ENCODE measurements around the gene MRPL22.
"Not testable (repeated sequence)": the region's sequence is repeated elsewhere in the genome, so short reads cannot be mapped to it uniquely, and the experiment has no call there.

MRPL22 gene

GRCh38 chr5:154997746-154998145 lies 56.9 kb downstream of the MRPL22 start:
- H3K79me1 ChIP-seq (replicated peaks; ENCODE audit: low read length, poor library complexity, severe bottlenecking), result no peaks in the 10 kb centered on the region
- 42% methylated on average over 3 of the region's 5 CpGs for WGBS

GRCh38 chr5:154999865-155000264 lies 59.0 kb downstream of the MRPL22 start:
- Histone ChIP-seq H2AK5ac (ENCODE audit: low read length, severe bottlenecking) (no peak overlapping the region), H3K4ac (ENCODE audit: low read depth in 1 of 2, low read length in 2 of 2) (no peak overlapping the region), H2BK120ac (ENCODE audit: low read depth, low read length) (no peak overlapping the region), H3K36me3 (ENCODE audit: control insufficient read depth in 1 of 2, insufficient read depth in 2 of 2, low read depth in 1 of 2, low read length in 2 of 2) (no peaks in the 10 kb centered on the region), H3K9ac (ENCODE audit: low read length) (no peak overlapping the region), H3K4me1 (ENCODE audit: control insufficient read depth, insufficient read depth, low read depth, low read length) (no peaks in the 10 kb centered on the region), H3K9me3 (ENCODE audit: control insufficient read depth, low read length) (no peaks in the 10 kb centered on the region), H2AFZ (ENCODE audit: low read depth, low read length) (no peak overlapping the region), H4K91ac (ENCODE audit: low read length) (no peak overlapping the region), H3K14ac (ENCODE audit: low read length in 2 of 2) (no peak overlapping the region), H3K4me2 (ENCODE audit: low read length, poor library complexity, severe bottlenecking) (no peak overlapping the region), H3K23ac (ENCODE audit: low read length in 2 of 2) (no peak overlapping the region), H3K27ac (ENCODE audit: low read length, poor library complexity, severe bottlenecking) (no peak overlapping the region), H3K18ac (ENCODE audit: low read depth in 1 of 2, low read length in 2 of 2) (no peak overlapping the region), H4K8ac (ENCODE audit: low read length) (no peak overlapping the region), H2BK5ac (ENCODE audit: low read depth, low read length, poor library complexity, severe bottlenecking) (no peak overlapping the region), H3K4me3 (ENCODE audit: insufficient read depth in 1 of 2, low read depth in 1 of 2, low read length in 2 of 2) (no peak overlapping the region), H3K79me1 (replicated peaks; ENCODE audit: low read length, poor library complexity, severe bottlenecking) (no peaks in the 10 kb centered on the region), H2BK15ac (ENCODE audit: low read depth, poor library complexity, severe bottlenecking) (no peak overlapping the region), H3K27me3 (ENCODE audit: control insufficient read depth in 1 of 2, insufficient read depth in 1 of 2, low read length in 2 of 2) (peaks cover 0 to 4% of the 10 kb centered on the region in 2 experiments), H2BK12ac (ENCODE audit: low read length in 2 of 2) (no peak overlapping the region)
- no peak for DNase-seq
- 92% methylated on average over 5 of the region's 5 CpGs for WGBS

More at GRCh38 chr5:154997746-154998145, 56.9 kb downstream of the MRPL22 start:
- Histone ChIP-seq H3K9me3 (ENCODE audit: control insufficient read depth, low read length) (no peaks in the 10 kb centered on the region), H3K27ac (ENCODE audit: low read length, poor library complexity, severe bottlenecking) (no peak overlapping the region), H2AFZ (ENCODE audit: low read depth, low read length) (no peak overlapping the region), H3K4me3 (ENCODE audit: insufficient read depth in 1 of 2, low read depth in 1 of 2, low read length in 2 of 2) (no peak overlapping the region), H2BK120ac (ENCODE audit: low read depth, low read length) (no peak overlapping the region), H2BK5ac (ENCODE audit: low read depth, low read length, poor library complexity, severe bottlenecking) (no peak overlapping the region), H3K14ac (ENCODE audit: low read length in 2 of 2) (no peak overlapping the region), H3K9ac (ENCODE audit: low read length) (no peak overlapping the region), H3K23ac (ENCODE audit: low read length in 2 of 2) (no peak overlapping the region), H3K4me2 (ENCODE audit: low read length, poor library complexity, severe bottlenecking) (no peak overlapping the region), H4K8ac (ENCODE audit: low read length) (no peak overlapping the region), H2BK12ac (ENCODE audit: low read length in 2 of 2) (no peak overlapping the region), H3K4ac (ENCODE audit: low read depth in 1 of 2, low read length in 2 of 2) (no peak overlapping the region), H2BK15ac (ENCODE audit: low read depth, poor library complexity, severe bottlenecking) (no peak overlapping the region), H2AK5ac (ENCODE audit: low read length, severe bottlenecking) (no peak overlapping the region), H3K27me3 (ENCODE audit: control insufficient read depth in 1 of 2, insufficient read depth in 1 of 2, low read length in 2 of 2) (no peaks in the 10 kb centered on the region), H4K91ac (ENCODE audit: low read length) (no peak overlapping the region), H3K4me1 (ENCODE audit: control insufficient read depth, insufficient read depth, low read depth, low read length) (no peaks in the 10 kb centered on the region), H3K18ac (ENCODE audit: low read depth in 1 of 2, low read length in 2 of 2) (no peak overlapping the region), H3K36me3 (ENCODE audit: control insufficient read depth in 1 of 2, insufficient read depth in 2 of 2, low read depth in 1 of 2, low read length in 2 of 2) (no peaks in the 10 kb centered on the region)
- no peak for DNase-seq

GRCh38 chr5:155001523-155001922 lies 60.6 kb downstream of the MRPL22 start:
- 98% methylated on average over 4 of the region's 4 CpGs for WGBS
- no peak overlapping the region for H3K23ac ChIP-seq (ENCODE audit: low read length in 2 of 2)

GRCh38 chr5:155002722-155003121 lies 61.8 kb downstream of the MRPL22 start:
- not testable (repeated sequence) for H3K4me1 ChIP-seq (ENCODE audit: control insufficient read depth, insufficient read depth, low read depth, low read length); H2BK120ac ChIP-seq (ENCODE audit: low read depth, low read length); H3K23ac ChIP-seq (ENCODE audit: low read length in 2 of 2); H4K91ac ChIP-seq (ENCODE audit: low read length); H3K36me3 ChIP-seq (ENCODE audit: control insufficient read depth in 1 of 2, insufficient read depth in 2 of 2, low read depth in 1 of 2, low read length in 2 of 2); H3K18ac ChIP-seq (ENCODE audit: low read depth in 1 of 2, low read length in 2 of 2); H4K8ac ChIP-seq (ENCODE audit: low read length); H3K9ac ChIP-seq (ENCODE audit: low read length); H3K4me2 ChIP-seq (ENCODE audit: low read length, poor library complexity, severe bottlenecking); H3K4me3 ChIP-seq (ENCODE audit: insufficient read depth in 1 of 2, low read depth in 1 of 2, low read length in 2 of 2); H2BK5ac ChIP-seq (ENCODE audit: low read depth, low read length, poor library complexity, severe bottlenecking); H2AFZ ChIP-seq (ENCODE audit: low read depth, low read length); H3K4ac ChIP-seq (ENCODE audit: low read depth in 1 of 2, low read length in 2 of 2); H3K9me3 ChIP-seq (ENCODE audit: control insufficient read depth, low read length); H2BK12ac ChIP-seq (ENCODE audit: low read length in 2 of 2); H3K14ac ChIP-seq (ENCODE audit: low read length in 2 of 2); H3K79me1 ChIP-seq (replicated peaks; ENCODE audit: low read length, poor library complexity, severe bottlenecking); H2AK5ac ChIP-seq (ENCODE audit: low read length, severe bottlenecking); H3K27ac ChIP-seq (ENCODE audit: low read length, poor library complexity, severe bottlenecking); H2BK15ac ChIP-seq (ENCODE audit: low read depth, poor library complexity, severe bottlenecking); DNase-seq
- 79% methylated on average over 2 of the region's 4 CpGs for WGBS
- H3K27me3 ChIP-seq (ENCODE audit: control insufficient read depth in 1 of 2, insufficient read depth in 1 of 2, low read length in 2 of 2), result peaks cover 0 to 14% of the 10 kb centered on the region in 2 experiments

More at GRCh38 chr5:155001523-155001922, 60.6 kb downstream of the MRPL22 start:
- Histone ChIP-seq H3K36me3 (ENCODE audit: control insufficient read depth in 1 of 2, insufficient read depth in 2 of 2, low read depth in 1 of 2, low read length in 2 of 2) (no peaks in the 10 kb centered on the region), H3K27ac (ENCODE audit: low read length, poor library complexity, severe bottlenecking) (no peak overlapping the region), H3K18ac (ENCODE audit: low read depth in 1 of 2, low read length in 2 of 2) (no peak overlapping the region), H3K4me1 (ENCODE audit: control insufficient read depth, insufficient read depth, low read depth, low read length) (no peaks in the 10 kb centered on the region), H3K4me3 (ENCODE audit: insufficient read depth in 1 of 2, low read depth in 1 of 2, low read length in 2 of 2) (no peak overlapping the region), H2BK15ac (ENCODE audit: low read depth, poor library complexity, severe bottlenecking) (no peak overlapping the region), H2BK12ac (ENCODE audit: low read length in 2 of 2) (no peak overlapping the region), H3K4ac (ENCODE audit: low read depth in 1 of 2, low read length in 2 of 2) (no peak overlapping the region), H4K8ac (ENCODE audit: low read length) (no peak overlapping the region), H2AK5ac (ENCODE audit: low read length, severe bottlenecking) (no peak overlapping the region), H3K9me3 (ENCODE audit: control insufficient read depth, low read length) (no peaks in the 10 kb centered on the region), H3K27me3 (ENCODE audit: control insufficient read depth in 1 of 2, insufficient read depth in 1 of 2, low read length in 2 of 2) (peaks cover 0 to 10% of the 10 kb centered on the region in 2 experiments), H4K91ac (ENCODE audit: low read length) (no peak overlapping the region), H3K4me2 (ENCODE audit: low read length, poor library complexity, severe bottlenecking) (no peak overlapping the region), H2BK5ac (ENCODE audit: low read depth, low read length, poor library complexity, severe bottlenecking) (no peak overlapping the region), H3K9ac (ENCODE audit: low read length) (no peak overlapping the region), H3K14ac (ENCODE audit: low read length in 2 of 2) (no peak overlapping the region), H2BK120ac (ENCODE audit: low read depth, low read length) (no peak overlapping the region), H2AFZ (ENCODE audit: low read depth, low read length) (no peak overlapping the region), H3K79me1 (replicated peaks; ENCODE audit: low read length, poor library complexity, severe bottlenecking) (no peaks in the 10 kb centered on the region)
- no peak for DNase-seq

All from mesenchymal stem cell (in vitro differentiated cells and primary cell).